Loucy (cell line): ENCODE data around the gene APBB2.

Experiments used
- CTCF ChIP-seq: fragments of 200-600 bp; sonication (generic); conservative IDR thresholded peaks from 2 replicates; pipeline ENCODE4 v1.5.1; 2014; ENCODE audit warnings: mild to moderate bottlenecking, antibody characterized with exemption, low read length
- EZH2phosphoT487 ChIP-seq: fragments of 200-600 bp; IDR thresholded peaks from 2 replicates; pipeline ENCODE4 v1.6.1; 2018; ENCODE audit warnings: antibody characterized with exemption, mild to moderate bottlenecking, moderate library complexity, borderline replicate concordance

GRCh38 chr4:41058426-41058825 is 155.9 kb downstream of the APBB2 start:
- TF ChIP-seq CTCF = no peak
- no peak for TF ChIP-seq EZH2phosphoT487
